Type B pancreatic cell (in vitro differentiated cells): Measurements from ENCODE around the gene ITPKC. TPM values are rescaled to one million over a fixed set of nuclear protein-coding genes. Genes with fewer than 3 reads are reported as not detected.
"Not testable (repeated sequence)": the region's sequence is repeated elsewhere in the genome, so short reads cannot be mapped to it uniquely, and the experiment has no call there.

Source experiments
- DNase-seq: peaks from one replicate; pipeline ENCODE4 v3.0.0; 2021; ENCODE audit warnings: mixed read lengths; ENCODE audit not compliant: unreplicated experiment; ENCODE audit errors: extremely low spot score
- H3K27ac Mint-ChIP-seq: 2 replicates; pipeline ENCODE4 v1.8.0; 2021; ENCODE audit warnings: mild to moderate bottlenecking, mixed read lengths
- H3K27me3 Mint-ChIP-seq: 2 replicates; pipeline ENCODE4 v1.8.0; 2021; ENCODE audit warnings: mixed read lengths
- H3K36me3 Mint-ChIP-seq: 2 replicates; pipeline ENCODE4 v1.8.0; 2021; ENCODE audit warnings: mixed read lengths
- H3K4me1 Mint-ChIP-seq: one replicate; pipeline ENCODE4 v1.8.0; 2021; ENCODE audit warnings: mixed read lengths; ENCODE audit not compliant: unreplicated experiment
- H3K4me3 Mint-ChIP-seq: 2 replicates; pipeline ENCODE4 v1.8.0; 2021; ENCODE audit warnings: mild to moderate bottlenecking, mixed read lengths
- H3K9me3 Mint-ChIP-seq: 2 replicates; pipeline ENCODE4 v1.8.0; 2021; ENCODE audit warnings: mixed read lengths
- CTCF ChIP-seq: fragments of 200-600 bp; sonication (generic); conservative IDR thresholded peaks from 2 replicates; pipeline ENCODE4 v1.5.0; 2021; ENCODE audit warnings: antibody characterized with exemption, mild to moderate bottlenecking
- total RNA-seq: library from RNA; stranded (reverse); gene quantifications from 2 replicates; pipeline ENCODE4 v1.2.1, GENCODE V29; 2021; ENCODE audit warnings: low replicate concordance

The ITPKC gene
- total RNA-seq, 1 donor from 2014 or later, result 22.4 TPM

- Mint-ChIP-seq H3K4me1 (peaks cover 15% of the 10 kb centered on the region), H3K27me3 (no peaks in the 10 kb centered on the region), H3K36me3 (peaks cover 28% of the 10 kb centered on the region), H3K4me3 (no peak overlapping the region), H3K27ac (no peak overlapping the region), H3K9me3 (no peaks in the 10 kb centered on the region)
- DNase-seq, result no peak
- TF ChIP-seq CTCF, result no peak
Measured at GRCh38 chr19:40758491-40758890, 41.6 kb downstream of the ITPKC start.

- Mint-ChIP-seq H3K4me3 (no peak overlapping the region), H3K36me3 (peaks cover 32% of the 10 kb centered on the region), H3K27ac (no peak overlapping the region), H3K9me3 (no peaks in the 10 kb centered on the region), H3K4me1 (peaks cover 12% of the 10 kb centered on the region), H3K27me3 (no peaks in the 10 kb centered on the region)
- TF ChIP-seq CTCF, result no peak
- no peak for DNase-seq
Measured at GRCh38 chr19:40759352-40759751, 42.4 kb downstream of the ITPKC start.

GRCh38 chr19:40762754-40763470 lies 46.0 kb downstream of the ITPKC start:
- no peaks in the 10 kb centered on the region for H3K9me3 Mint-ChIP-seq
- TF ChIP-seq CTCF, result no peak
- H3K4me3 Mint-ChIP-seq, result no peak overlapping the region
- peak overlapping the region; percentile 22 for H3K27ac Mint-ChIP-seq
- DNase-seq, result no peak
- peaks cover 21% of the 10 kb centered on the region for H3K36me3 Mint-ChIP-seq
- no peaks in the 10 kb centered on the region for H3K27me3 Mint-ChIP-seq
- no peaks in the 10 kb centered on the region for H3K4me1 Mint-ChIP-seq

GRCh38 chr19:40763526-40763925 lies 46.6 kb downstream of the ITPKC start:
- DNase-seq, result no peak
- Mint-ChIP-seq H3K27ac (no peak overlapping the region), H3K36me3 (peaks cover 21% of the 10 kb centered on the region), H3K4me1 (no peaks in the 10 kb centered on the region), H3K27me3 (no peaks in the 10 kb centered on the region), H3K9me3 (no peaks in the 10 kb centered on the region), H3K4me3 (no peak overlapping the region)
- TF ChIP-seq CTCF, result no peak

- H3K9me3 Mint-ChIP-seq, result no peaks in the 10 kb centered on the region
- peaks cover 25% of the 10 kb centered on the region for H3K36me3 Mint-ChIP-seq
- no peak for TF ChIP-seq CTCF
- H3K4me3 Mint-ChIP-seq, result no peak overlapping the region
- no peaks in the 10 kb centered on the region for H3K4me1 Mint-ChIP-seq
- no peak for DNase-seq
- H3K27me3 Mint-ChIP-seq, result no peaks in the 10 kb centered on the region
- H3K27ac Mint-ChIP-seq, result no peak overlapping the region
Measured at GRCh38 chr19:40763963-40764362, 47.1 kb downstream of the ITPKC start.

- not testable (repeated sequence) for DNase-seq, H3K4me1 Mint-ChIP-seq, H3K9me3 Mint-ChIP-seq, H3K27ac Mint-ChIP-seq, H3K4me3 Mint-ChIP-seq, H3K27me3 Mint-ChIP-seq
- peaks cover 33% of the 10 kb centered on the region for H3K36me3 Mint-ChIP-seq
Measured at GRCh38 chr19:40766385-40766784, 49.5 kb downstream of the ITPKC start.
